ENCODE data around the gene ENDOU. TPM values are rescaled to one million over a fixed set of nuclear protein-coding genes. Genes with fewer than 3 reads are reported as not detected.
A peak's percentile ranks its signal among the peaks of the same experiment; 100 is the strongest.

ENDOU gene
- total RNA-seq, 2 experiments from 2014 or later: 0.19 TPM; not detected in 1

DNA sequence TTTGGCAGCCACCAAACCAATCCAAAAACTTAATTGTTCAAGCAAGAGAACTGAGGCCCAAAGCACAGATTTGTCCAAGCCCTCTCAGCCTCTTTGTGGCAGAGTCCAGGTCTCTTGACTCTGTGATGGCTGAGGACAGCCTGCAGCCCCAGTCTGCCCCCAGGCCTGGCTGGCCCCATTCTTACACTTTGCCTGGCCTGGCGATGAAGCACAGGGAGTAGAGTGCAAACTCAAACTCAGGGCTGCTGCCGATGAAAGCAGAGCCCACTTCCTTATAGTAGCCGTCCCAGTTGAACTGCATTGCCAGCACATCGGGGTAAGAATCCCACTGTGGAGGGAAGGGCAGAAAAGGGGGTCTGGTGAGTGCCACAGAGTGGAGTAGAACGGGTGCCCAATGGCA, 13.8 kb downstream of the ENDOU start:
- intact Hi-C loops (cut with micrococcal nuclease; ENCODE audit: unreplicated experiment): no loop called here
- Histone ChIP-seq H3K36me3 (ENCODE audit: insufficient read depth, low read length) (no peaks in the 10 kb centered on the region), H3K4me2 (ENCODE audit: low read length) (no peak overlapping the region), H3K4me1 (ENCODE audit: insufficient read depth, low read length, poor library complexity, severe bottlenecking) (peaks cover 42% of the 10 kb centered on the region), H3K9me2 (ENCODE audit: insufficient read depth, low read length) (no peaks in the 10 kb centered on the region), H3K79me2 (ENCODE audit: insufficient read depth, low read depth, low read length) (peaks cover 21% of the 10 kb centered on the region), H3K9me3 (ENCODE audit: low read length) (no peaks in the 10 kb centered on the region), H3K27ac (ENCODE audit: low read depth, low read length, poor library complexity, severe bottlenecking) (no peak overlapping the region), H2AFZ (ENCODE audit: low read length) (no peak overlapping the region), H4K20me1 (ENCODE audit: insufficient read depth, low read length) (no peaks in the 10 kb centered on the region), H3K4me3 (ENCODE audit: low read depth, low read length, poor library complexity, severe bottlenecking) (no peak overlapping the region)
- ChIA-PET CTCF (ENCODE audit: unreplicated experiment) (no interaction called here), POLR2A (no interaction called here)
- DNase-seq (ENCODE audit: low spot score): no peak
- TF ChIP-seq EZH2phosphoT487 (IDR thresholded peaks at IDR 0.05; ENCODE audit: borderline replicate concordance, low read depth, low read length): no peak
- TF ChIP-seq, protein P1, sequence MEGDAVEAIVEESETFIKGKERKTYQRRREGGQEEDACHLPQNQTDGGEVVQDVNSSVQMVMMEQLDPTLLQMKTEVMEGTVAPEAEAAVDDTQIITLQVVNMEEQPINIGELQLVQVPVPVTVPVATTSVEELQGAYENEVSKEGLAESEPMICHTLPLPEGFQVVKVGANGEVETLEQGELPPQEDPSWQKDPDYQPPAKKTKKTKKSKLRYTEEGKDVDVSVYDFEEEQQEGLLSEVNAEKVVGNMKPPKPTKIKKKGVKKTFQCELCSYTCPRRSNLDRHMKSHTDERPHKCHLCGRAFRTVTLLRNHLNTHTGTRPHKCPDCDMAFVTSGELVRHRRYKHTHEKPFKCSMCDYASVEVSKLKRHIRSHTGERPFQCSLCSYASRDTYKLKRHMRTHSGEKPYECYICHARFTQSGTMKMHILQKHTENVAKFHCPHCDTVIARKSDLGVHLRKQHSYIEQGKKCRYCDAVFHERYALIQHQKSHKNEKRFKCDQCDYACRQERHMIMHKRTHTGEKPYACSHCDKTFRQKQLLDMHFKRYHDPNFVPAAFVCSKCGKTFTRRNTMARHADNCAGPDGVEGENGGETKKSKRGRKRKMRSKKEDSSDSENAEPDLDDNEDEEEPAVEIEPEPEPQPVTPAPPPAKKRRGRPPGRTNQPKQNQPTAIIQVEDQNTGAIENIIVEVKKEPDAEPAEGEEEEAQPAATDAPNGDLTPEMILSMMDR (conservative IDR thresholded peaks at IDR 0.05; ENCODE audit: low read length): no peak
- no TSS peak for BruUV-seq (replicated peaks)

DNA sequence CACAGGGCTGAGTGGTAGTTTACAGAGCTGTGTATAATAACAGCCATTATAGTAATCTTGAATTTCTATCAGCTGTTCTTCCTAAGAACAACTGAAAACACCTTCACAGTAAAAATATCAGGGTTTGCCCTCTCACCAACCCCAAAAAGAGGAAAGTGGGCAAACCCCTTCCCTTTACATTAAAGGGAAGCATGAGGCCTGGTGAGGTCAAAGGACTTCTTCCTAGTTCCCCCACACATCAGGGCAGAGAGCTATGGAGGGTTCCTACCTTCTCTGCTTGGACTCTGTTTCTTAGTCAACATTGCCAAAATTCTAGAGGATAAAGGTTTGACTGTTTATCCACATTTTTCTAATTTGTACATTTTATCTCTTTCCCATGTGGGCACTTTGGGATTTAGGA, 15.0 kb downstream of the ENDOU start:
- intact Hi-C loops (cut with micrococcal nuclease; ENCODE audit: unreplicated experiment): no loop called here
- Histone ChIP-seq H3K36me3 (ENCODE audit: insufficient read depth, low read length) (no peaks in the 10 kb centered on the region), H3K9me2 (ENCODE audit: insufficient read depth, low read length) (no peaks in the 10 kb centered on the region), H3K4me3 (ENCODE audit: low read depth, low read length, poor library complexity, severe bottlenecking) (no peak overlapping the region), H2AFZ (ENCODE audit: low read length) (peak overlapping the region; percentile 53; the same call in 1 of the 2 replicates), H3K79me2 (ENCODE audit: insufficient read depth, low read depth, low read length) (peaks cover 29% of the 10 kb centered on the region), H3K9me3 (ENCODE audit: low read length) (no peaks in the 10 kb centered on the region), H3K4me1 (ENCODE audit: insufficient read depth, low read length, poor library complexity, severe bottlenecking) (peaks cover 36% of the 10 kb centered on the region), H4K20me1 (ENCODE audit: insufficient read depth, low read length) (no peaks in the 10 kb centered on the region), H3K27ac (ENCODE audit: low read depth, low read length, poor library complexity, severe bottlenecking) (peak overlapping the region; percentile 6), H3K4me2 (ENCODE audit: low read length) (peak overlapping the region; percentile 95)
- CTCF ChIA-PET (ENCODE audit: unreplicated experiment): interaction anchor here (1.0 to 1.2 kb wide), 2 partner anchors 57 to 126 kb away, joined by 4 to 6 read pairs; no protein-coding TSS in a partner anchor
- BruUV-seq (replicated peaks): no TSS peak
- TF ChIP-seq EZH2phosphoT487 (IDR thresholded peaks at IDR 0.05; ENCODE audit: borderline replicate concordance, low read depth, low read length): no peak
- TF ChIP-seq, protein P1 (conservative IDR thresholded peaks at IDR 0.05; ENCODE audit: low read length): no peak
- no peak for DNase-seq (ENCODE audit: low spot score)
- POLR2A ChIA-PET: interaction anchor here (0.8 kb wide), 1 partner anchor 57 kb away, joined by 4 read pairs; no protein-coding TSS in a partner anchor

DNA sequence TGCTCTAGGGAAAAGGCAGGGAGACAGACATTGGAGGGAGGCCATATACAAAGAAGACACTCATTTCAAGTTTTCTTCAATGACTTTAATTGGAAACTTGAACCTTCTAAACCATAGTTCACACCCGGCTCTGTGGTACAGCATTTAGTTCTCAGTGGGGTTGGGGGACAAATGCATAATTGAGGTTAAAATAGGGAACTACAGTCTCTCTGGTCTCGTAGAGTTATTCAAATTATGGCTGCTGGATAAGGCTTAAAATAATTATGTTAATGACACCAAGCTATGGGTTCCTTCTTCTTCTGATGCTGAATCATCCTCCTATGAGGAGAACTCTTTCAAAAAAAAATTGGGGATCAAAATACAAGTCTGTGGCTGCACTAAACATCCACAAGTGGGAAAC, 15.6 kb downstream of the ENDOU start:
- Histone ChIP-seq H3K4me3 (ENCODE audit: low read depth, low read length, poor library complexity, severe bottlenecking) (peak overlapping the region; percentile 29), H3K9me2 (ENCODE audit: insufficient read depth, low read length) (no peaks in the 10 kb centered on the region), H3K79me2 (ENCODE audit: insufficient read depth, low read depth, low read length) (peaks cover 35% of the 10 kb centered on the region), H2AFZ (ENCODE audit: low read length) (peak overlapping the region; percentile 53; the same call in 1 of the 2 replicates), H3K9me3 (ENCODE audit: low read length) (no peaks in the 10 kb centered on the region), H4K20me1 (ENCODE audit: insufficient read depth, low read length) (0 out of 2 replicates have a peak, but pooled peaks cover 5% of the 10 kb centered on the region), H3K27ac (ENCODE audit: low read depth, low read length, poor library complexity, severe bottlenecking) (peak overlapping the region; percentile 83), H3K4me2 (ENCODE audit: low read length) (peak overlapping the region; percentile 95), H3K36me3 (ENCODE audit: insufficient read depth, low read length) (no peaks in the 10 kb centered on the region), H3K4me1 (ENCODE audit: insufficient read depth, low read length, poor library complexity, severe bottlenecking) (peaks cover 42% of the 10 kb centered on the region)
- BruUV-seq (replicated peaks): no TSS peak
- intact Hi-C loops (cut with micrococcal nuclease; ENCODE audit: unreplicated experiment): loop anchor here (5.0 kb wide), 1 partner anchor 253 kb away; the partner anchor contains the start of gene TMEM106C
- DNase-seq (ENCODE audit: low spot score): peak; percentile 29
- CTCF ChIA-PET (ENCODE audit: unreplicated experiment): interaction anchor here (1.0 to 1.2 kb wide), 2 partner anchors 57 to 126 kb away, joined by 4 to 6 read pairs; no protein-coding TSS in a partner anchor
- no peak for TF ChIP-seq EZH2phosphoT487 (IDR thresholded peaks at IDR 0.05; ENCODE audit: borderline replicate concordance, low read depth, low read length)
- TF ChIP-seq, protein P1 (conservative IDR thresholded peaks at IDR 0.05; ENCODE audit: low read length): no peak
- POLR2A ChIA-PET: interaction anchor here (0.6 to 0.9 kb wide), 3 partner anchors 23 to 170 kb away, joined by 3 to 4 read pairs (median 3); no protein-coding TSS in a partner anchor
